CD14-positive monocyte (primary cell): ENCODE data around the gene DOCK1. TPM values are rescaled to one million over a fixed set of nuclear protein-coding genes. Genes with fewer than 3 reads are reported as not detected.

ENCODE experiments used
- DNase-seq, 3 donors: peaks; one replicate each; pipeline ENCODE4 v3.0.0-alpha.2; 2011 to 2022
- H2AFZ ChIP-seq: 2 replicates; pipeline ENCODE4 v1.6.0; 2012; ENCODE audit warnings: mild to moderate bottlenecking, low read depth, low read length, inconsistent platforms; ENCODE audit not compliant: insufficient read depth, poor library complexity, severe bottlenecking
- H3K27ac ChIP-seq, 2 donors: 1 replicate in 1 of 2; 2 replicates in 1 of 2; pipeline ENCODE4 v1.5.1; 2012 to 2013; ENCODE audit warnings: low read length in 2 of 2, control low read depth in 1 of 2, inconsistent platforms in 1 of 2, low read depth in 1 of 2, mild to moderate bottlenecking in 1 of 2
- H3K27me3 ChIP-seq, 2 donors: one replicate each; pipeline versions ENCODE4 v1.6.0 to v1.6.1; 2011 to 2013; ENCODE audit warnings: low read length in 2 of 2; ENCODE audit not compliant: control insufficient read depth in 2 of 2, insufficient read depth in 2 of 2
- H3K36me3 ChIP-seq, 2 donors: replicated peaks in 1 of 2; 1 replicate in 1 of 2; 2 replicates in 1 of 2; pipeline versions ENCODE4 v1.5.1 to v1.6.1; 2012 to 2013; ENCODE audit warnings: low read length in 2 of 2, control low read depth in 1 of 2, inconsistent platforms in 1 of 2, mild to moderate bottlenecking in 1 of 2; ENCODE audit not compliant: insufficient read depth in 2 of 2, control insufficient read depth in 1 of 2
- H3K4me1 ChIP-seq, 2 donors: 1 replicate in 1 of 2; 2 replicates in 1 of 2; pipeline versions ENCODE4 v1.5.1 to v1.6.1; 2012 to 2013; ENCODE audit warnings: low read length in 2 of 2, control low read depth in 1 of 2, inconsistent platforms in 1 of 2, mild to moderate bottlenecking in 1 of 2, moderate library complexity in 1 of 2; ENCODE audit not compliant: insufficient read depth in 2 of 2, control insufficient read depth in 1 of 2
- H3K4me2 ChIP-seq: replicated peaks from 2 replicates; pipeline ENCODE3; 2012; ENCODE audit warnings: low read length, moderate library complexity, mild to moderate bottlenecking; ENCODE audit not compliant: poor library complexity, severe bottlenecking; ENCODE audit errors: extremely low read depth
- H3K4me3 ChIP-seq, 3 experiments: fragments of 200-600 bp in 1 of 3; sonication (generic) in 1 of 3; replicated peaks in 1 of 3; 1 replicate in 2 of 3; 2 replicates in 1 of 3; pipeline ENCODE4 v1.5.1; 2011 to 2013; ENCODE audit warnings: low read length in 3 of 3, mild to moderate bottlenecking in 3 of 3, control low read depth in 2 of 3, low read depth in 2 of 3, inconsistent platforms in 1 of 3, moderate library complexity in 1 of 3
- H3K79me2 ChIP-seq: 2 replicates; pipeline ENCODE4 v1.6.0; 2012; ENCODE audit warnings: mild to moderate bottlenecking, control low read depth, inconsistent platforms, low read length, moderate library complexity; ENCODE audit not compliant: insufficient read depth
- H3K9ac ChIP-seq: 2 replicates; pipeline ENCODE4 v1.6.0; 2017; ENCODE audit warnings: low read length, mild to moderate bottlenecking; ENCODE audit not compliant: insufficient read depth, poor library complexity, severe bottlenecking
- H3K9me3 ChIP-seq, 2 donors: replicated peaks in 1 of 2; 1 replicate in 1 of 2; 2 replicates in 1 of 2; pipeline versions ENCODE4 v1.5.1 to v1.6.1; 2012 to 2013; ENCODE audit warnings: low read length in 2 of 2, control low read depth in 1 of 2; ENCODE audit not compliant: control insufficient read depth in 1 of 2, insufficient read depth in 1 of 2
- H4K20me1 ChIP-seq: 2 replicates; pipeline ENCODE4 v1.6.0; 2012; ENCODE audit warnings: mild to moderate bottlenecking, low read length, control low read depth, moderate library complexity; ENCODE audit not compliant: insufficient read depth
- H3K27ac Mint-ChIP-seq, 7 donors: one replicate each; pipeline ENCODE4 v1.8.0; 2020; ENCODE audit warnings: mild to moderate bottlenecking in 7 of 7, mixed read lengths in 7 of 7, moderate library complexity in 6 of 7, inconsistent platforms in 2 of 7
- H3K27me3 Mint-ChIP-seq, 3 donors: one replicate each; pipeline ENCODE4 v1.8.0; 2021 to 2022; ENCODE audit warnings: low read depth in 3 of 3, mild to moderate bottlenecking in 3 of 3, mixed read lengths in 3 of 3, moderate library complexity in 3 of 3, inconsistent platforms in 1 of 3
- H3K36me3 Mint-ChIP-seq, 2 donors: one replicate each; pipeline ENCODE4 v1.8.0; 2020; ENCODE audit warnings: mixed read lengths in 2 of 2, inconsistent platforms in 1 of 2, mild to moderate bottlenecking in 1 of 2
- H3K4me1 Mint-ChIP-seq: one replicate; pipeline ENCODE4 v1.8.0; 2020; ENCODE audit warnings: mild to moderate bottlenecking, mixed read lengths
- H3K4me3 Mint-ChIP-seq, 2 donors: one replicate each; pipeline ENCODE4 v1.8.0; 2020; ENCODE audit warnings: mild to moderate bottlenecking in 2 of 2, mixed read lengths in 2 of 2, moderate library complexity in 1 of 2
- H3K9me3 Mint-ChIP-seq, 7 donors: one replicate each; pipeline ENCODE4 v1.8.0; 2020 to 2022; ENCODE audit warnings: mixed read lengths in 7 of 7, mild to moderate bottlenecking in 6 of 7, moderate library complexity in 6 of 7, inconsistent platforms in 2 of 7
- WGBS: methylation state at CpG from one replicate; pipeline ENCODE4 v1.1.5; 2013; ENCODE audit warnings: missing lambda C conversion rate; ENCODE audit not compliant: insufficient coverage; 5-methylcytosine and 5-hydroxymethylcytosine counted together
- intact Hi-C, 2 donors: fragments of 100-400 bp; cut with micrococcal nuclease; formaldehyde crosslinking; loops; one replicate each; pipeline versions ENCODE4 v1.15.0 to v1.15.1; 2023
- polyA plus RNA-seq, 3 donors: library from polyadenylated mRNA; depleted of rRNA in 1 of 3; unstranded in 2 of 3; stranded (reverse) in 1 of 3; fragments of 300-500 nt in 2 of 3; fragments of >200 nt in 1 of 3; fragmentation: Illumina TruSeq in 2 of 3; gene quantifications; 1 replicate in 2 of 3; 2 replicates in 1 of 3; pipeline ENCODE4 v1.2.3, GENCODE V29; 2012 to 2021
- TF ChIP-seq, protein P1 (sequence below): fragments of 200-600 bp; IDR thresholded peaks from one replicate; pipeline ENCODE4 v1.8.0; 2022; ENCODE audit warnings: antibody characterized with exemption, mild to moderate bottlenecking

The DOCK1 gene
- polyA plus RNA-seq, 3 donors = 0.31 to 0.35 TPM; not detected in 1

DNA sequence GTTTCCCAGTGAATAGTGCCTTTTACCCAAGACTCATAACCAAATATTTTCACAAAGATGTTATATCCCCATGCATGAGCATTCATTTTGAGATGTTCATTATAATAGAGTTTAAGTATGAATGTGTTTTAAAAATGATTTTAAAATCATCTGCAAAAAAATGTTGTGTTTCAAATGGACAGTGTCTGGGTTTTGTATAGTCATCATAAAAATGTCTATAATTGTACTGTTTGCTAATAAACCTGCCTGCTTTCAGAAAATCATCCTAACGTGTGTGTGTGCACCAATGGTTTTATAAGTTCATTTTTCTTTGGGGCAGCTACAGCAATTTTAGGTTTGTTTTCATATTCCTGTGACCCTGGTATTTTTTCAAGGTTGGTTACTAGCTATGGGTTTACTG lies 228.0 kb downstream of the DOCK1 start:
- TF ChIP-seq, protein P1, sequence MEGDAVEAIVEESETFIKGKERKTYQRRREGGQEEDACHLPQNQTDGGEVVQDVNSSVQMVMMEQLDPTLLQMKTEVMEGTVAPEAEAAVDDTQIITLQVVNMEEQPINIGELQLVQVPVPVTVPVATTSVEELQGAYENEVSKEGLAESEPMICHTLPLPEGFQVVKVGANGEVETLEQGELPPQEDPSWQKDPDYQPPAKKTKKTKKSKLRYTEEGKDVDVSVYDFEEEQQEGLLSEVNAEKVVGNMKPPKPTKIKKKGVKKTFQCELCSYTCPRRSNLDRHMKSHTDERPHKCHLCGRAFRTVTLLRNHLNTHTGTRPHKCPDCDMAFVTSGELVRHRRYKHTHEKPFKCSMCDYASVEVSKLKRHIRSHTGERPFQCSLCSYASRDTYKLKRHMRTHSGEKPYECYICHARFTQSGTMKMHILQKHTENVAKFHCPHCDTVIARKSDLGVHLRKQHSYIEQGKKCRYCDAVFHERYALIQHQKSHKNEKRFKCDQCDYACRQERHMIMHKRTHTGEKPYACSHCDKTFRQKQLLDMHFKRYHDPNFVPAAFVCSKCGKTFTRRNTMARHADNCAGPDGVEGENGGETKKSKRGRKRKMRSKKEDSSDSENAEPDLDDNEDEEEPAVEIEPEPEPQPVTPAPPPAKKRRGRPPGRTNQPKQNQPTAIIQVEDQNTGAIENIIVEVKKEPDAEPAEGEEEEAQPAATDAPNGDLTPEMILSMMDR = no peak
- H3K4me1 ChIP-seq = peaks cover 11 to 16% of the 10 kb centered on the region in 2 donors
- H3K9ac ChIP-seq = no peak overlapping the region
- H3K4me3 ChIP-seq = no peak overlapping the region
- H3K36me3 ChIP-seq = no peaks in the 10 kb centered on the region
- intact Hi-C loops = no loop called here
- H4K20me1 ChIP-seq = no peaks in the 10 kb centered on the region
- H2AFZ ChIP-seq = no peak overlapping the region
- DNase-seq = no peak
- no peak overlapping the region for H3K27ac ChIP-seq
- H3K36me3 Mint-ChIP-seq = no peaks in the 10 kb centered on the region
- H3K9me3 Mint-ChIP-seq = peaks cover 0 to 1% (median 0%) of the 10 kb centered on the region in 7 donors
- WGBS = no CpG with 5 or more reads among the region's 1 CpG
- H3K9me3 ChIP-seq = no peaks in the 10 kb centered on the region
- H3K79me2 ChIP-seq = no peaks in the 10 kb centered on the region
- peaks cover 26% of the 10 kb centered on the region for H3K4me1 Mint-ChIP-seq
- no peaks in the 10 kb centered on the region for H3K27me3 ChIP-seq
- H3K4me3 Mint-ChIP-seq = no peak overlapping the region
- peaks cover 0 to 3% (median 0%) of the 10 kb centered on the region in 3 donors for H3K27me3 Mint-ChIP-seq
- no peak overlapping the region for H3K4me2 ChIP-seq
- H3K27ac Mint-ChIP-seq = no peak overlapping the region

DNA sequence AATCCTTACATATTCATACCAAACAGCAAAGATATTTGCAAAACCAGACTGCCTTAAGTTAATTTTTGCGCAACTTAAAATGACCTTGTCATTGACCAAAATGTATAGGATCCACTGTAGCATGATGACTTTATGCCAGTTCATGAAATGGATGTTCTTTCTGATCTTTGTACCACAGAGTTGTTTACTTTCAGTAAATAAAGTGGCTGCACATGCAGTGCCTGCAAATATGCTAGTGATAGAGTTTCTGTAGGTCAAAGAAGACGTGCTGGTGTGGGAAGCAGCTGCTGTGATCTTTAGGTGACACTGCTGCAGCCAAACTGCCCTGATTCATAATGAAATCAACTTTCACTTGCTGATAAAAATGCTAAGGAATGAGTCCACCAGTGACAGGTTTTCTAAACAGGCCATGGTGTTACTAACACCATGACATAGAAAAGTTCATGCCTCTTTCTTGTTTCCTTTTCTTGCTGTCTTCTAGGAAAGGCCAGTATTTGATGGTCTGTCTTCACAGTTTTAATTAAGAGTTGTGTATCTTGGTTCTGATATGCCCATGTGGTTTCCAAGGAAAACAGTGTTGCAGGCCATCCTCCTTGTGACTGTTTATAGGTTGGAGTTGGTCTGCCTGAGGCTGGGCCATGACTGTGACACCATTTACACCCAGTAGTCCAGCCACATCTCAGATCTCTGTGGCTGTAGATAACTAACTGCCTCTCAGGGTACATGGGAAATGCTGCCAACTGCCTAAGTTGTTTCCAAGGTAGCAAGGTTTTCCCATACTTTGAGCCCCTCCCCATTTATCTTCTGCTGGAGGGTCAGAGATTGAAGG lies 228.7 kb downstream of the DOCK1 start:
- no peak overlapping the region for H3K27ac Mint-ChIP-seq
- Histone ChIP-seq H3K9me3 (no peaks in the 10 kb centered on the region), H3K79me2 (no peaks in the 10 kb centered on the region), H2AFZ (no peak overlapping the region), H3K4me3 (no peak overlapping the region), H3K27me3 (no peaks in the 10 kb centered on the region), H3K27ac (no peak overlapping the region), H3K4me2 (no peak overlapping the region), H3K4me1 (peaks cover 11 to 16% of the 10 kb centered on the region in 2 donors), H4K20me1 (no peaks in the 10 kb centered on the region), H3K36me3 (no peaks in the 10 kb centered on the region), H3K9ac (no peak overlapping the region)
- no peak overlapping the region for H3K4me3 Mint-ChIP-seq
- TF ChIP-seq, protein P1 = no peak
- no peaks in the 10 kb centered on the region for H3K36me3 Mint-ChIP-seq
- DNase-seq = no peak
- WGBS = no CpG with 5 or more reads among the region's 2 CpGs
- H3K27me3 Mint-ChIP-seq = peaks cover 0 to 3% (median 0%) of the 10 kb centered on the region in 3 donors
- intact Hi-C loops = no loop called here
- H3K4me1 Mint-ChIP-seq = peaks cover 26% of the 10 kb centered on the region
- peaks cover 0 to 1% (median 0%) of the 10 kb centered on the region in 7 donors for H3K9me3 Mint-ChIP-seq
